SK-N-SH (cell line): ENCODE data around the gene INF2. TPM values are rescaled to one million over a fixed set of nuclear protein-coding genes. Genes with fewer than 3 reads are reported as not detected.

Source experiments
- CTCF ChIA-PET: fragments of 300-600, 350-600 bp; formaldehyde crosslinking; extraction: SDS; loops from one replicate; lab custom pipeline; 2021; lab: Yijun Ruan, JAX
- POLR2A ChIA-PET: fragments of 350-600 bp; sonication (Branson Sonifier 250); formaldehyde crosslinking; extraction: SDS; loops from one replicate; lab custom pipeline; 2020; ENCODE audit warnings: antibody characterized with exemption, inconsistent platforms; lab: Yijun Ruan, JAX
- DNase-seq: peaks from one replicate; pipeline ENCODE4 v3.0.0; 2012
- H2AFZ ChIP-seq: fragments of 200-600 bp; sonication (generic); 2 replicates; pipeline ENCODE4 v1.8.1; 2016; ENCODE audit warnings: antibody characterized with exemption, mild to moderate bottlenecking, low read depth
- H3F3A ChIP-seq: fragments of 200-600 bp; sonication (generic); replicated peaks from 2 replicates; pipeline ENCODE3; 2016; ENCODE audit warnings: antibody characterized with exemption, mild to moderate bottlenecking; ENCODE audit not compliant: insufficient read depth
- H3K27ac ChIP-seq, 2 experiments: fragments of 200-500 bp in 1 of 2; fragments of 200-600 bp in 1 of 2; sonication (Bioruptor generic) in 1 of 2; sonication (generic), shearing (Covaris generic) in 1 of 2; 2 replicates each; pipeline versions ENCODE4 v1.5.1 to v1.6.1; 2014 to 2016; ENCODE audit warnings: low read depth in 2 of 2, inconsistent platforms in 1 of 2, low read length in 1 of 2, mild to moderate bottlenecking in 1 of 2, mixed read lengths in 1 of 2
- H3K27me3 ChIP-seq: fragments of 200-600 bp; sonication (generic), shearing (Covaris generic); 2 replicates; pipeline ENCODE4 v1.6.1; 2016; ENCODE audit warnings: mixed run types; ENCODE audit not compliant: insufficient read depth
- H3K36me3 ChIP-seq, 2 experiments: fragments of 200-500 bp in 1 of 2; fragments of 200-600 bp in 1 of 2; sonication (Bioruptor generic) in 1 of 2; sonication (generic) in 1 of 2; replicated peaks in 1 of 2; 2 replicates each; pipeline versions ENCODE3 to v1.5.1; 2014 to 2016; ENCODE audit warnings: low read length in 1 of 2, mild to moderate bottlenecking in 1 of 2; ENCODE audit not compliant: insufficient read depth in 2 of 2, control insufficient read depth in 1 of 2
- H3K4me1 ChIP-seq, 2 experiments: fragments of 200-500 bp in 1 of 2; fragments of 200-600 bp in 1 of 2; sonication (Bioruptor generic) in 1 of 2; sonication (generic), shearing (Covaris generic) in 1 of 2; 2 replicates each; pipeline versions ENCODE4 v1.5.1 to v1.6.1; 2014 to 2016; ENCODE audit warnings: low read depth in 1 of 2, low read length in 1 of 2, mixed run types in 1 of 2; ENCODE audit not compliant: insufficient read depth in 2 of 2, control insufficient read depth in 1 of 2
- H3K4me2 ChIP-seq: fragments of 200-600 bp; sonication (generic), shearing (Covaris generic); 2 replicates; pipeline ENCODE4 v1.6.1; 2017; ENCODE audit warnings: mixed run types
- H3K4me3 ChIP-seq, 2 experiments: fragments of 200-500 bp in 1 of 2; fragments of 200-600 bp in 1 of 2; sonication (Bioruptor generic) in 1 of 2; sonication (generic), shearing (Covaris generic) in 1 of 2; 2 replicates each; pipeline versions ENCODE4 v1.5.1 to v1.8.1; 2014 to 2016; ENCODE audit warnings: low read depth in 2 of 2, inconsistent platforms in 1 of 2, low read length in 1 of 2, mild to moderate bottlenecking in 1 of 2, mixed read lengths in 1 of 2, moderate library complexity in 1 of 2
- H3K79me2 ChIP-seq: fragments of 200-600 bp; sonication (generic); 2 replicates; pipeline ENCODE4 v1.8.1; 2017; ENCODE audit warnings: mild to moderate bottlenecking; ENCODE audit not compliant: insufficient read depth
- H3K9ac ChIP-seq: fragments of 200-600 bp; sonication (generic); 2 replicates; pipeline ENCODE4 v1.6.1; 2017; ENCODE audit warnings: mixed run types
- H3K9me2 ChIP-seq: fragments of 200-600 bp; sonication (generic); 2 replicates; pipeline ENCODE4 v1.6.1; 2017; ENCODE audit warnings: mixed run types
- H3K9me3 ChIP-seq: fragments of 200-600 bp; sonication (generic); 2 replicates; pipeline ENCODE4 v1.6.1; 2017; ENCODE audit warnings: mixed run types, mild to moderate bottlenecking, moderate library complexity
- H4K20me1 ChIP-seq: fragments of 200-600 bp; sonication (generic); 2 replicates; pipeline ENCODE4 v1.6.1; 2017; ENCODE audit warnings: mild to moderate bottlenecking, mixed run types; ENCODE audit not compliant: insufficient read depth
- ELF1 ChIP-seq: IDR thresholded peaks from 2 replicates; pipeline ENCODE4 v1.4.0; 2012
- EP300 ChIP-seq, 2 experiments: IDR thresholded peaks; 2 replicates each; pipeline versions ENCODE4 v1.4.0 to v1.6.1; 2012; ENCODE audit warnings: borderline replicate concordance in 1 of 2, low read depth in 1 of 2, low read length in 1 of 2
- EZH2phosphoT487 ChIP-seq: fragments of 200-600 bp; sonication (generic); IDR thresholded peaks from 2 replicates; pipeline ENCODE4 v1.6.1; 2017; ENCODE audit warnings: low read depth, mixed run types, mild to moderate bottlenecking, antibody characterized with exemption, moderate library complexity, borderline replicate concordance
- FOSL2 ChIP-seq: IDR thresholded peaks from 2 replicates; pipeline ENCODE4 v1.4.0; 2012; ENCODE audit warnings: low read depth, mild to moderate bottlenecking, moderate library complexity, borderline replicate concordance
- FOXJ3 ChIP-seq: sonication (generic); formaldehyde crosslinking; IDR thresholded peaks from 2 replicates; pipeline ENCODE4 v1.5.1; 2020; ENCODE audit warnings: mild to moderate bottlenecking, missing genetic modification reagents
- GATA2 ChIP-seq: sonication (generic); formaldehyde crosslinking; IDR thresholded peaks from 2 replicates; pipeline ENCODE4 v1.5.0; 2020; ENCODE audit warnings: mild to moderate bottlenecking, missing genetic modification reagents
- JUND ChIP-seq: IDR thresholded peaks from 2 replicates; pipeline ENCODE4 v1.4.0; 2012
- MAX ChIP-seq: IDR thresholded peaks from 2 replicates; pipeline ENCODE4 v1.4.0; 2012; ENCODE audit warnings: low read depth
- MEF2A ChIP-seq: IDR thresholded peaks from 2 replicates; pipeline ENCODE4 v1.4.0; 2012; ENCODE audit warnings: low read depth, borderline replicate concordance
- NFIC ChIP-seq: IDR thresholded peaks from 2 replicates; pipeline ENCODE4 v1.4.0; 2012; ENCODE audit warnings: borderline replicate concordance
- PBX3 ChIP-seq: IDR thresholded peaks from 2 replicates; pipeline ENCODE4; 2012
- RAD21 ChIP-seq: IDR thresholded peaks from 2 replicates; pipeline ENCODE4 v1.6.1; 2012; ENCODE audit warnings: mild to moderate bottlenecking, low read length
- REST ChIP-seq: IDR thresholded peaks from 2 replicates; pipeline ENCODE4 v1.6.1; 2012; ENCODE audit warnings: mild to moderate bottlenecking, low read depth, low read length, moderate library complexity
- RFX5 ChIP-seq: IDR thresholded peaks from 2 replicates; pipeline ENCODE4 v1.6.1; 2012; ENCODE audit warnings: mild to moderate bottlenecking, improper control_type of control experiment, low read length
- SMC3 ChIP-seq: IDR thresholded peaks from 2 replicates; pipeline ENCODE4 v1.6.1; 2012; ENCODE audit warnings: low read depth, low read length, improper control_type of control experiment
- USF2 ChIP-seq: fragments of 150-350 bp; IDR thresholded peaks from 2 replicates; pipeline ENCODE4 v1.6.1; 2017; ENCODE audit warnings: antibody characterized with exemption, low read length, low read depth, borderline replicate concordance
- YY1 ChIP-seq: IDR thresholded peaks from 2 replicates; pipeline ENCODE4 v1.4.0; 2012; ENCODE audit warnings: low read depth, mild to moderate bottlenecking
- ZBTB33 ChIP-seq: IDR thresholded peaks from 2 replicates; pipeline ENCODE4 v1.4.0; 2012; ENCODE audit warnings: low read depth, borderline replicate concordance
- WGBS: methylation state at CpG from one replicate; pipeline ENCODE4 v1.1.6; 2017; ENCODE audit warnings: low lambda C conversion rate; 5-methylcytosine and 5-hydroxymethylcytosine counted together
- polyA plus RNA-seq, 3 experiments: library from polyadenylated mRNA; depleted of rRNA; stranded (reverse); fragments of >200 nt; gene quantifications; 2 replicates each; pipeline ENCODE4 v1.2.3, GENCODE V29; 2012

The INF2 gene
- polyA plus RNA-seq, 1 of the 3 experiments (the other 2 are of a cell fraction): 32.5 TPM

GRCh38 chr14:104709387-104710039 lies 20.1 kb downstream of the INF2 start:
- CTCF ChIA-PET: interaction anchor here (0.6 to 3.3 kb wide), 33 partner anchors 9 to 632 kb away, joined by 3 to 33 read pairs (median 5); partner anchors contain the start of gene ADSS1
- Histone ChIP-seq H3K4me2 (no peak overlapping the region), H3K9ac (no peak overlapping the region), H3K36me3 (peaks cover 0 to 41% of the 10 kb centered on the region in 2 experiments), H3F3A (no peaks in the 10 kb centered on the region)
- POLR2A ChIA-PET: interaction anchor here (0.6 to 0.9 kb wide), 2 partner anchors 17 to 286 kb away, joined by 3 read pairs; no protein-coding TSS in a partner anchor
- TF ChIP-seq MEF2A (no peak), FOSL2 (no peak), NFIC (no peak), REST (no peak), PBX3 (no peak), RFX5 (no peak), MAX (no peak), EZH2phosphoT487 (no peak), ELF1 (no peak), JUND (no peak), USF2 (no peak), ZBTB33 (no peak), SMC3 (no peak), EP300 (IDR thresholded peaks at IDR 0.05; ENCODE audit: borderline replicate concordance in 1 of 2, low read depth in 1 of 2, low read length in 1 of 2) (no peak), YY1 (no peak), FOXJ3 (CRISPR knock-in tag) (no peak), GATA2 (CRISPR knock-in tag) (no peak), RAD21 (no peak)
- TF ChIP-seq, all 33 proteins: peak for 0
- Histone ChIP-seq H3K79me2 (no peaks in the 10 kb centered on the region), H4K20me1 (no peaks in the 10 kb centered on the region; the same call in 1 of the 2 replicates), H3K27me3 (no peaks in the 10 kb centered on the region), H3K9me3 (no peaks in the 10 kb centered on the region), H3K9me2 (no peaks in the 10 kb centered on the region), H3K4me3 (no peak overlapping the region), H2AFZ (no peak overlapping the region), H3K4me1 (no peaks in the 10 kb centered on the region; a peak in 1 of 4 replicates), H3K27ac (no peak overlapping the region)
- no peak for DNase-seq
- 80% methylated on average over 4 of the region's 18 CpGs for WGBS
